ENCODE data around the gene RNF151.

Gene RNF151

DNA sequence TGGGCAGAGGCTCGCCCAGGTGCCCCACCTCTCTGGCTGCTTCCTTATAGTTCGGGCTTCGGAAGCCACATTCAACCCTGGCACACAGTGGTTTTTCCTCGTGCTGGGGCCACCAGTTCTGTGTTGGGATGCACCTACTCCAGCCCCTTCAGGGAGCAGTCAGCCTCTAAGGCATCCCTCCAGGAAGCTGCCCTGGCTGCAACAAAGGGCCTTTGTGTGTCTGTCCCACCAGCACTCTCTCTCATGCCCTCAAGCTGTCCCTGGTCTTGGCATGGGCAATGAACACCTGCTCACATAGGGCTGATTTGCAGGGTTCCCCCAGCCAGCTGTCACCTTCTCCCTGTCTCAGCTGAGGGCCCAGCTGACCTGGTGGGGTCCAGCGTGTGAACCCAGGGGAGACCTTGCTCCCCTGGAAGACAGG lies 15.4 kb downstream of the RNF151 start:
- H3K27ac Mint-ChIP-seq: no peak overlapping the region
- no peaks in the 10 kb centered on the region for H3K9me3 Mint-ChIP-seq
- peaks cover 26 to 34% of the 10 kb centered on the region in 2 donors for H3K36me3 Mint-ChIP-seq
- peaks cover 44 to 66% of the 10 kb centered on the region in 2 donors for H3K4me1 Mint-ChIP-seq
- DNase-seq (no peak), ATAC-seq (replicated peaks) (no peak)
- peak overlapping the region in 1 of 2 donors; percentile 10 for H3K4me3 Mint-ChIP-seq
- H3K27me3 Mint-ChIP-seq: peaks cover 30 to 41% of the 10 kb centered on the region in 2 donors

- H3K36me3 Mint-ChIP-seq: peaks cover 20 to 30% of the 10 kb centered on the region in 2 donors
- peaks cover 44 to 66% of the 10 kb centered on the region in 2 donors for H3K4me1 Mint-ChIP-seq
Measured at GRCh38 chr16:1982991-1983543, 16.4 kb downstream of the RNF151 start.

DNA sequence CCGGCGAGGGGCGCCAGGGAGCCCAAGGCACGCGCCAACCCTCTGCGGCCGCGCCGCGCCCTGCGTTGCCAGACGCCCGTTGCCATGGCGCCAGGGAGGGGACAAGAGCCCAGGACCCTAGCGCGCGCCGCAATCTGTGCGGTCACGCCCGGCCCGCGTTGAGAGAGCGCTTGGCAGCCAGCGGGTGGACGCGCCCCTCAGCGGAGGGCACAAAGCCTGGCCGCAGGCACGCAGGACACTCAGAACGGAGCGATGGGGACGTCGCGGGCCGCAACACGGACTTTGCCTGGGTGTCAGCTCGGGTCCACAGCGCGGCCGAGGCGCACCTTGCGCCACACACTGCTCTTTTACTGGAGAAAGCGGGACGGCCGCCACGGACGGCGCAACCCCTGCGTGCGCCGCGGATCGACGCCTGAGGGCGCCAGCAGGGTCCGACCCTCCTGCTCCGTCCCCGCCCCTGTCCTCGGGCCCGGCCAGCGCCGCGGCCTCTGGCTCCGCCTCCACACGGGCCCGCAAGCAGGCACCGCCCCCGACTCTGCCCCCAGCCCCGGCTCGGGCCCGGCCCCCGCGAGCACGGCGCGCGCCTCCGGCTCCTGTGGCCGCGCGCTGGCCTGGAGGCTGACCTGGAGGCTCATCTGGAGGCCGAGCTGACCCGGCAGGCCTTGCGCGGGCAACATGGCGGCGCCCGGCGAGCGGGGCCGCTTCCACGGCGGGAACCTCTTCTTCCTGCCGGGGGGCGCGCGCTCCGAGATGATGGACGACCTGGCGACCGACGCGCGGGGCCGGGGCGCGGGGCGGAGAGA lies 17.1 kb downstream of the RNF151 start, which contains the start of gene GFER:
Gene GFER (plus strand): TSS at position 650 of the 803 bp plus-strand sequence. CDS start 26 bp downstream, at position 676.
- peak within 1 kb of the TSS; percentile 85 to 87 for H3K4me3 Mint-ChIP-seq
- H3K27ac Mint-ChIP-seq: peak within 1 kb of the TSS; percentile 88
- peaks cover 23 to 31% of the 10 kb centered on the region in 2 donors for H3K27me3 Mint-ChIP-seq
- H3K9me3 Mint-ChIP-seq: no peaks in the 10 kb centered on the region
- peaks cover 16 to 29% of the 10 kb centered on the region in 2 donors for H3K36me3 Mint-ChIP-seq
- peaks cover 46 to 66% of the 10 kb centered on the region in 2 donors for H3K4me1 Mint-ChIP-seq
- peak; percentile 88 for DNase-seq
- ATAC-seq (replicated peaks): peak; percentile 82 to 91

More at GRCh38 chr16:1982991-1983543, 16.4 kb downstream of the RNF151 start:
- H3K9me3 Mint-ChIP-seq: no peaks in the 10 kb centered on the region
- H3K27ac Mint-ChIP-seq: peak overlapping the region; percentile 37
- peaks cover 26 to 35% of the 10 kb centered on the region in 2 donors for H3K27me3 Mint-ChIP-seq
- DNase-seq (no peak), ATAC-seq (replicated peaks) (no peak)
- peak overlapping the region in 1 of 2 donors; percentile 85 for H3K4me3 Mint-ChIP-seq

GRCh38 chr16:1984347-1985225 lies 17.9 kb downstream of the RNF151 start:
- H3K36me3 Mint-ChIP-seq: peaks cover 12 to 25% of the 10 kb centered on the region in 2 donors
- DNase-seq (no peak), ATAC-seq (replicated peaks) (peak; percentile 26 to 35)
- H3K4me3 Mint-ChIP-seq: peak overlapping the region; percentile 85 to 87
- H3K27me3 Mint-ChIP-seq: peaks cover 23 to 28% of the 10 kb centered on the region in 2 donors
- H3K4me1 Mint-ChIP-seq: peaks cover 47 to 70% of the 10 kb centered on the region in 2 donors
- peak overlapping the region; percentile 88 for H3K27ac Mint-ChIP-seq
- no peaks in the 10 kb centered on the region for H3K9me3 Mint-ChIP-seq

- Mint-ChIP-seq H3K4me3 (peak overlapping the region; percentile 85 to 87), H3K27ac (no peak overlapping the region), H3K9me3 (no peaks in the 10 kb centered on the region), H3K4me1 (peaks cover 46 to 60% of the 10 kb centered on the region in 2 donors), H3K27me3 (peaks cover 21 to 22% of the 10 kb centered on the region in 2 donors), H3K36me3 (peaks cover 10 to 24% of the 10 kb centered on the region in 2 donors)
- DNase-seq (no peak), ATAC-seq (replicated peaks) (no peak)
Measured at GRCh38 chr16:1985466-1986150, 19.0 kb downstream of the RNF151 start.

DNA sequence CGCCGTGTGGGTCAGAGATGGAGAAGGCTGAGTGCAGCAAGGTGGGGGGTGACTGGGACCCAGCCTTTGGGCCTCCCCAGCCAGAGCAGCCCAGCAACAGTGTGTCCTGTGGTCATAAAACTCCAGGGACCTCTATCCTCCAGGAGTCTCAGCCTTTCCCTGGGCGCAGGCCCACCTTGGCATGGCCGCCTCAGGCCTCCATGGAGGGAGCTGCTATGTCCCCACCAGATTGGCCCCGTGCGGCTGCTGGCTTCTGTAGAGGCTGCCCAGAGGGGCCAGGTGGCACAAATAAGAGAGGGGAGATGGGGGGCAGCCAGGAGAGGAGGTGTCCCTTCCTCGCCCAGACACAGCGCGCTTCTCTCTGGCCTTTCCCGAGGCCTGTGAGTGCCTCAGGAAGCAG lies 20.5 kb downstream of the RNF151 start:
- ATAC-seq (replicated peaks): no peak
- Mint-ChIP-seq H3K36me3 (peaks cover 10 to 31% of the 10 kb centered on the region in 2 donors), H3K9me3 (no peaks in the 10 kb centered on the region), H3K4me3 (no peak overlapping the region), H3K27me3 (peaks cover 10 to 11% of the 10 kb centered on the region in 2 donors), H3K27ac (peak overlapping the region; percentile 81), H3K4me1 (peaks cover 37 to 58% of the 10 kb centered on the region in 2 donors)
- DNase-seq: no peak

DNA sequence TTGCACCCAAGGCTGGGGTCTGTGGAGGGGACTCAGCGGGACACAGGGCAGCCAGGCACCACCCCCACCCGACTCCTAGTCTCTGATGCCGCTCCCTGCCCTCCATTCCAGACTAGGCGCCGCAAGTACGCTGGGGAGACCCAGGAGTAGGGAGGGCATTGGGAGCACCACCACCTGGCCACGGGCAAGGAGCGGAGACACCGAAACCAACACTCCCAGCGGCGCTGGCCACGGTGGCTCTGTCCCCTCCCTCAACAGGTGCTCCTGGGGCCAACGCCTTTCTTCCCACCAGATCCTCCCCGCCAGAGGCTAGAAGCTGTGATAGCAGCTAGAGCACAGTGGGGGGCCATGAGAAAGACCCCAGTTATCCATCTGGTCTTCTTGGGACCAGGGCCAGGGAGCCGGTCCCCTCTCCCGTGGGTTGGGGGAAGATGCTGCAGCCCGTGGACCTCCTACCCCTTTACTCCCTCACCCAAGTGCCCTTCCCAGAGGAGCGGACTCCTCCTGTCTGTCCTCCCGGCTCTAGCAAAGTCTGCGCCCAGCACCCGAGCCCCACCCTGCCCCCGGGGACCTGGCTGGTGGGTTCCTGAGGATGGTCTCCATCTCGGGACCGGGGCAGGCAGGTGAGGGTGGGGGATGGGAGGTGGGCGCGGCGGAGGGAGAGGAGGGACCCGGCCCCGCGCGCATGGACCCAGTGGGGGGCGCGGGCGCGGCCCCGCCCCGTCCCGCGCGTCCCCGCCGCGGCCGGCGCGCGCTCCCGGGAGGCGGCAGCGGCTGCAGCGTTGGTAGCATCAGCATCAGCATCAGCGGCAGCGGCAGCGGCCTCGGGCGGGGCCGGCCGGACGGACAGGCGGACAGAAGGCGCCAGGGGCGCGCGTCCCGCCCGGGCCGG lies 22.8 kb downstream of the RNF151 start, which contains the start of gene SYNGR3:
Gene SYNGR3 (plus strand): TSS at position 762 of the 892 bp plus-strand sequence. CDS start 133 bp downstream, outside the sequence.
- Mint-ChIP-seq H3K36me3 (peaks cover 18 to 43% of the 10 kb centered on the region in 2 donors), H3K4me1 (peaks cover 39 to 53% of the 10 kb centered on the region in 2 donors), H3K4me3 (peak within 1 kb of the TSS; percentile 88 to 95), H3K27ac (peak within 1 kb of the TSS; percentile 98), H3K27me3 (no peaks in the 10 kb centered on the region), H3K9me3 (no peaks in the 10 kb centered on the region)
- no peak for ATAC-seq (replicated peaks)
- DNase-seq: no peak

DNA sequence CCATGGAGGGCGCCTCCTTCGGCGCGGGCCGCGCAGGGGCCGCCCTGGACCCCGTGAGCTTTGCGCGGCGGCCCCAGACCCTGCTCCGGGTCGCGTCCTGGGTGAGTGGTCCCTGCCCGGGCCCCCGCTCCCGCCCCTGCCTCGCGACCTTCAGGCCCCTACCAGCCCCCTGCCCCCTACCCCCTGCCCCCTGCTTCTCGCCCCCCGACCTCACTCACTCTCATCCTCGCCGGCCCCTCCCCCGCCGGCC lies 23.4 kb downstream of the RNF151 start:
- Mint-ChIP-seq H3K27ac (no peak overlapping the region), H3K4me1 (peaks cover 36 to 48% of the 10 kb centered on the region in 2 donors), H3K4me3 (peak overlapping the region; percentile 88 to 95), H3K36me3 (peaks cover 18 to 43% of the 10 kb centered on the region in 2 donors), H3K27me3 (no peaks in the 10 kb centered on the region), H3K9me3 (no peaks in the 10 kb centered on the region)
- DNase-seq: no peak
- no peak for ATAC-seq (replicated peaks)

GRCh38 chr16:1990351-1991134 lies 23.9 kb downstream of the RNF151 start:
- peak; percentile 27 to 32 for ATAC-seq (replicated peaks)
- Mint-ChIP-seq H3K36me3 (peaks cover 23 to 49% of the 10 kb centered on the region in 2 donors), H3K27ac (peak overlapping the region; percentile 98), H3K4me3 (peak overlapping the region; percentile 88 to 95), H3K9me3 (no peaks in the 10 kb centered on the region), H3K27me3 (no peaks in the 10 kb centered on the region), H3K4me1 (peaks cover 33 to 43% of the 10 kb centered on the region in 2 donors)
- peak; percentile 57 for DNase-seq

DNA sequence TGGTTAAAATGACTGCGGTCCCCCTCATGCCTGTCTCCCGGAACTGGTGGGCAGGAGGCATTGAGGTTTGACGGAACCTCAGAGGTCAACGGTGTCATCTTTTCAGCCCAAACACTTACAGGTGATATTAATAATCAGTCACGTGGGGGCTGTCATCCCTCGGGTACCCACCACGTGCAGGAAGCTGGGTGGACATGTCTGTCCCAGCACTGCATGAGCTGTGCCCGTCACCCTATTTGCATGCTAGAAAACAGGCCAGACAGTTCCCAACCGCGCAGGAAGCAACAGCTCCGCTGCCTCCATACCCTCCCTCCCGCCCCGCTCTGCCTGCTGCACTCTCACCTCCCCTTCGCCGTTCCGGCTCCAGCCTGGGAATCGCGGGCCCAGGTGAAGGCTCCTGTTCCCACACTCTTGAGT lies 24.5 kb downstream of the RNF151 start:
- H3K36me3 Mint-ChIP-seq: peaks cover 24 to 47% of the 10 kb centered on the region in 2 donors
- H3K4me3 Mint-ChIP-seq: peak overlapping the region; percentile 88 to 95
- H3K9me3 Mint-ChIP-seq: no peaks in the 10 kb centered on the region
- DNase-seq: peak; percentile 89
- ATAC-seq (replicated peaks): peak; percentile 76 to 80
- H3K27ac Mint-ChIP-seq: peak overlapping the region; percentile 98
- H3K27me3 Mint-ChIP-seq: no peaks in the 10 kb centered on the region
- peaks cover 31 to 39% of the 10 kb centered on the region in 2 donors for H3K4me1 Mint-ChIP-seq

- peak overlapping the region; percentile 98 for H3K27ac Mint-ChIP-seq
- H3K27me3 Mint-ChIP-seq: no peaks in the 10 kb centered on the region
- peaks cover 20 to 45% of the 10 kb centered on the region in 2 donors for H3K36me3 Mint-ChIP-seq
- peak overlapping the region; percentile 88 to 95 for H3K4me3 Mint-ChIP-seq
- peaks cover 28 to 37% of the 10 kb centered on the region in 2 donors for H3K4me1 Mint-ChIP-seq
- no peak for DNase-seq
- ATAC-seq (replicated peaks): no peak
- H3K9me3 Mint-ChIP-seq: no peaks in the 10 kb centered on the region
Measured at GRCh38 chr16:1991588-1991947, 24.9 kb downstream of the RNF151 start.

Measured in stimulated activated naive B cell treated with anti-CD40 and anti-IgM and Interleukin-4, amounts not matched to agents 10 μg/mL and 1 μg/mL and 100 μg/mL, for 72 hours (primary cell).